Measurements from ENCODE around the gene CFAP410.
"Not testable (repeated sequence)": the region's sequence is repeated elsewhere in the genome, so short reads cannot be mapped to it uniquely, and the experiment has no call there.

Gene CFAP410

GRCh38 chr21:44366586-44367211, 27.5 kb upstream of the CFAP410 start:
- no peak for TF ChIP-seq POLR2AphosphoS5 (IDR thresholded peaks at IDR 0.05; ENCODE audit: low read depth, low read length)
- no peak for TF ChIP-seq POLR2A (IDR thresholded peaks at IDR 0.05; ENCODE audit: low read depth, low read length)
- TF ChIP-seq TAF1 (IDR thresholded peaks at IDR 0.05; ENCODE audit: borderline replicate concordance, low read depth, low read length) = no peak
- FAIRE-seq = no peak
- no peak for DNase-seq (ENCODE audit: insufficient read length)

GRCh38 chr21:44365967-44366585, 26.9 kb upstream of the CFAP410 start:
- TF ChIP-seq POLR2A (IDR thresholded peaks at IDR 0.05; ENCODE audit: low read depth, low read length) (no peak), TAF1 (IDR thresholded peaks at IDR 0.05; ENCODE audit: borderline replicate concordance, low read depth, low read length) (no peak), POLR2AphosphoS5 (IDR thresholded peaks at IDR 0.05; ENCODE audit: low read depth, low read length) (no peak)
- FAIRE-seq (no peak), DNase-seq (ENCODE audit: insufficient read length) (no peak)

- TF ChIP-seq POLR2AphosphoS5 (IDR thresholded peaks at IDR 0.05; ENCODE audit: low read depth, low read length) (no peak), TAF1 (IDR thresholded peaks at IDR 0.05; ENCODE audit: borderline replicate concordance, low read depth, low read length) (no peak), POLR2A (IDR thresholded peaks at IDR 0.05; ENCODE audit: low read depth, low read length) (no peak)
- DNase-seq (ENCODE audit: insufficient read length) = no peak
- FAIRE-seq = no peak
Measured at GRCh38 chr21:44365251-44365966, 26.2 kb upstream of the CFAP410 start.

- TF ChIP-seq TAF1 (IDR thresholded peaks at IDR 0.05; ENCODE audit: borderline replicate concordance, low read depth, low read length) = no peak
- no peak for TF ChIP-seq POLR2AphosphoS5 (IDR thresholded peaks at IDR 0.05; ENCODE audit: low read depth, low read length)
- no peak for TF ChIP-seq POLR2A (IDR thresholded peaks at IDR 0.05; ENCODE audit: low read depth, low read length)
- DNase-seq (ENCODE audit: insufficient read length) (no peak), FAIRE-seq (no peak)
Measured at GRCh38 chr21:44364151-44365053, 25.2 kb upstream of the CFAP410 start.

- no peak for FAIRE-seq
- TF ChIP-seq POLR2AphosphoS5 (IDR thresholded peaks at IDR 0.05; ENCODE audit: low read depth, low read length) = no peak
- no peak for TF ChIP-seq POLR2A (IDR thresholded peaks at IDR 0.05; ENCODE audit: low read depth, low read length)
- no peak for TF ChIP-seq TAF1 (IDR thresholded peaks at IDR 0.05; ENCODE audit: borderline replicate concordance, low read depth, low read length)
- DNase-seq (ENCODE audit: insufficient read length) = no peak
Measured at GRCh38 chr21:44363278-44363677, 24.1 kb upstream of the CFAP410 start.

- not testable (repeated sequence) for DNase-seq (ENCODE audit: insufficient read length); FAIRE-seq
Measured at GRCh38 chr21:44361903-44362302, 22.7 kb upstream of the CFAP410 start.

- DNase-seq (ENCODE audit: insufficient read length) (no peak), FAIRE-seq (no peak)
- TF ChIP-seq POLR2A (IDR thresholded peaks at IDR 0.05; ENCODE audit: low read depth, low read length) (no peak), POLR2AphosphoS5 (IDR thresholded peaks at IDR 0.05; ENCODE audit: low read depth, low read length) (no peak), TAF1 (IDR thresholded peaks at IDR 0.05; ENCODE audit: borderline replicate concordance, low read depth, low read length) (no peak)
Measured at GRCh38 chr21:44360159-44360558, 21.0 kb upstream of the CFAP410 start.

- DNase-seq (ENCODE audit: insufficient read length) (no peak), FAIRE-seq (no peak)
- TF ChIP-seq POLR2A (IDR thresholded peaks at IDR 0.05; ENCODE audit: low read depth, low read length) (no peak), POLR2AphosphoS5 (IDR thresholded peaks at IDR 0.05; ENCODE audit: low read depth, low read length) (no peak), TAF1 (IDR thresholded peaks at IDR 0.05; ENCODE audit: borderline replicate concordance, low read depth, low read length) (no peak)
Measured at GRCh38 chr21:44359396-44359795, 20.2 kb upstream of the CFAP410 start.

GRCh38 chr21:44357064-44357837, 18.1 kb upstream of the CFAP410 start:
- FAIRE-seq = no peak
- no peak for DNase-seq (ENCODE audit: insufficient read length)

GRCh38 chr21:44356636-44357035, 17.4 kb upstream of the CFAP410 start:
- FAIRE-seq (no peak), DNase-seq (ENCODE audit: insufficient read length) (no peak)
- no peak for TF ChIP-seq POLR2A (IDR thresholded peaks at IDR 0.05; ENCODE audit: low read depth, low read length)

More at GRCh38 chr21:44357064-44357837, 18.1 kb upstream of the CFAP410 start:
- TF ChIP-seq POLR2AphosphoS5 (IDR thresholded peaks at IDR 0.05; ENCODE audit: low read depth, low read length) (no peak), POLR2A (IDR thresholded peaks at IDR 0.05; ENCODE audit: low read depth, low read length) (no peak), TAF1 (IDR thresholded peaks at IDR 0.05; ENCODE audit: borderline replicate concordance, low read depth, low read length) (no peak)

- FAIRE-seq (no peak), DNase-seq (ENCODE audit: insufficient read length) (no peak)
- TF ChIP-seq POLR2A (IDR thresholded peaks at IDR 0.05; ENCODE audit: low read depth, low read length) (no peak), TAF1 (IDR thresholded peaks at IDR 0.05; ENCODE audit: borderline replicate concordance, low read depth, low read length) (no peak), POLR2AphosphoS5 (IDR thresholded peaks at IDR 0.05; ENCODE audit: low read depth, low read length) (no peak)
Measured at GRCh38 chr21:44356160-44356559, 17.0 kb upstream of the CFAP410 start.
